K562 (cell line): ENCODE measurements around the gene PRDM16. TPM values are rescaled to one million over a fixed set of nuclear protein-coding genes. Genes with fewer than 3 reads are reported as not detected.

Experiments used
- ATAC-seq: fragments of 200-7000 bp; cut with Tn5 transposase; 3 replicates; pipeline ENCODE4 v1.9.1; 2020; ENCODE audit warnings: moderate library complexity
- BruUV-seq: library from RNA; stranded (reverse); fragments of 400-500 nt; replicated peaks from 2 replicates; lab custom pipeline; 2021; lab: Mats Ljungman, UMichigan
- CTCF ChIA-PET: fragments of 300-600 bp; formaldehyde crosslinking; extraction: SDS; loops from one replicate; lab custom pipeline; 2021; ENCODE audit warnings: low intra/inter-chr PET ratio; lab: Yijun Ruan, JAX
- POLR2A ChIA-PET: fragments of 300-600, 350-650 bp; sonication (Branson Sonifier 250); formaldehyde crosslinking; extraction: SDS; loops from one replicate; lab custom pipeline; 2021; ENCODE audit warnings: antibody characterized with exemption, inconsistent platforms; lab: Yijun Ruan, JAX
- DNase-seq, 4 experiments: peaks; one replicate each; pipeline versions ENCODE4 v3.0.0 to v3.0.0-alpha.2; 2011 to 2018; ENCODE audit warnings: low spot score in 3 of 4, mixed read lengths in 3 of 4; ENCODE audit errors: extremely low read depth in 1 of 4
- FAIRE-seq: peaks from 2 replicates; lab custom pipeline; 2011; peaks lifted over from hg19 to GRCh38; lab: Jason Lieb, UNC
- H2AFZ ChIP-seq: 2 replicates; pipeline ENCODE4 v1.6.0; 2011; ENCODE audit warnings: low read depth, low read length, control low read depth, inconsistent platforms
- H3K27ac ChIP-seq: fragments of 200-600 bp; 3 replicates; pipeline ENCODE4 v1.8.0; 2011; ENCODE audit warnings: low read depth, mild to moderate bottlenecking, control low read depth, inconsistent platforms, low read length, moderate library complexity, mixed read lengths; ENCODE audit errors: extremely low read depth
- H3K27me3 ChIP-seq, 2 experiments: fragments of 300-600 bp in 1 of 2; 2 replicates in 1 of 2; 3 replicates in 1 of 2; pipeline versions ENCODE4 v1.6.0 to v1.8.0; 2011; ENCODE audit warnings: inconsistent platforms in 2 of 2, low read length in 2 of 2, mild to moderate bottlenecking in 1 of 2, mixed read lengths in 1 of 2, moderate library complexity in 1 of 2; ENCODE audit not compliant: control insufficient read depth in 2 of 2, insufficient read depth in 2 of 2
- H3K36me3 ChIP-seq: fragments of 300-600 bp; 3 replicates; pipeline ENCODE4 v1.8.0; 2011; ENCODE audit warnings: mild to moderate bottlenecking, low read length, inconsistent platforms; ENCODE audit not compliant: control insufficient read depth, insufficient read depth
- H3K4me1 ChIP-seq, 2 experiments: fragments of 200-600 bp in 1 of 2; replicated peaks in 1 of 2; 2 replicates in 1 of 2; 3 replicates in 1 of 2; pipeline versions ENCODE4 v1.5.1 to v1.8.0; 2011; ENCODE audit warnings: inconsistent platforms in 2 of 2, low read length in 2 of 2, mild to moderate bottlenecking in 1 of 2, mixed read lengths in 1 of 2, moderate library complexity in 1 of 2; ENCODE audit not compliant: control insufficient read depth in 2 of 2, insufficient read depth in 2 of 2
- H3K4me2 ChIP-seq: 2 replicates; pipeline ENCODE4 v1.6.1; 2011; ENCODE audit warnings: low read length, control low read depth, inconsistent platforms, mixed read lengths; ENCODE audit not compliant: insufficient read depth
- H3K4me3 ChIP-seq: fragments of 200-600 bp; sonication (generic), shearing (Covaris generic); 2 replicates; pipeline ENCODE4 v1.5.1; 2016; ENCODE audit warnings: control low read depth, inconsistent platforms
- H3K79me2 ChIP-seq: fragments of 200-600 bp; 3 replicates; pipeline ENCODE4 v1.8.0; 2011; ENCODE audit warnings: low read length, inconsistent platforms; ENCODE audit not compliant: control insufficient read depth, insufficient read depth
- H3K9ac ChIP-seq, 2 experiments: 2 replicates each; pipeline versions ENCODE4 v1.6.0 to v1.6.1; 2011; ENCODE audit warnings: low read depth in 2 of 2, low read length in 2 of 2, control low read depth in 1 of 2, inconsistent platforms in 1 of 2, mild to moderate bottlenecking in 1 of 2, mixed read lengths in 1 of 2; ENCODE audit not compliant: insufficient read depth in 1 of 2
- H3K9me1 ChIP-seq: one replicate; pipeline ENCODE4 v1.6.0; 2011; ENCODE audit warnings: inconsistent platforms, mild to moderate bottlenecking, low read length, moderate library complexity; ENCODE audit not compliant: control insufficient read depth, insufficient read depth
- H3K9me3 ChIP-seq: replicated peaks from 2 replicates; pipeline ENCODE4 v1.5.1; 2011; ENCODE audit warnings: low read depth, low read length, inconsistent platforms; ENCODE audit not compliant: control insufficient read depth, insufficient read depth
- H4K20me1 ChIP-seq: replicated peaks from 2 replicates; pipeline ENCODE4 v1.6.1; 2011; ENCODE audit warnings: low read length, inconsistent platforms, mixed read lengths; ENCODE audit not compliant: control insufficient read depth, insufficient read depth
- HDAC3 ChIP-seq: fragments of 450-650 bp; IDR thresholded peaks from 2 replicates; pipeline ENCODE4 v1.6.1; 2018; ENCODE audit warnings: borderline replicate concordance, mild to moderate bottlenecking, moderate library complexity; ENCODE audit not compliant: partially characterized antibody
- NBN ChIP-seq: fragments of 450-650 bp; IDR thresholded peaks from 2 replicates; pipeline ENCODE4 v1.6.1; 2016; ENCODE audit warnings: low read depth, mild to moderate bottlenecking
- RBM39 ChIP-seq: fragments of 200-400 bp; formaldehyde crosslinking; optimal IDR thresholded peaks from 2 replicates; pipeline ENCODE3; 2018; ENCODE audit warnings: low read depth, low read length
- ZKSCAN8 ChIP-seq: fragments of 200-800 bp; sonication (Bioruptor generic); IDR thresholded peaks from 2 replicates; pipeline ENCODE4 v1.6.1; 2016; ENCODE audit warnings: missing genetic modification characterization, missing compliant biosample characterization
- WGBS: fragments of 100-300 bp; shearing (Covaris generic); methylation state at CpG from one replicate; pipeline ENCODE4 v1.1.6; 2016; ENCODE audit warnings: low coverage, mixed read lengths; ENCODE audit not compliant: insufficient coverage; ENCODE audit errors: missing lambda C conversion rate; 5-methylcytosine and 5-hydroxymethylcytosine counted together
- in situ Hi-C: fragments of 300-500 bp; cut with MboI; formaldehyde crosslinking; loops from 4 replicates; pipeline ENCODE4 v1.15.0; 2018; ENCODE audit warnings: inconsistent platforms, mixed read lengths
- intact Hi-C: fragments of 100-400 bp; cut with micrococcal nuclease; formaldehyde crosslinking; loops from 2 replicates; pipeline ENCODE4 v1.14.2; 2022
- polyA plus RNA-seq, 8 experiments: library from polyadenylated mRNA; depleted of rRNA in 4 of 8; stranded (reverse) in 5 of 8; unstranded in 3 of 8; fragments of >200 nt; fragmentation: Nextera tagmentation in 2 of 8; fragmentation: Illumina TruSeq in 1 of 8; extraction: Ambion mirVana in 2 of 8; extraction: Trizol in 1 of 8; gene quantifications; 2 replicates each; pipeline versions ENCODE4 v1.2.1 to v1.2.3, GENCODE V29; 2011 to 2014; ENCODE audit warnings: inconsistent platforms in 1 of 8, missing spikeins in 1 of 8
- total RNA-seq, 7 experiments: library from RNA; depleted of rRNA in 6 of 7; stranded (reverse); fragments of >200 nt in 6 of 7; fragmentation: Illumina TruSeq in 2 of 7; extraction: Trizol in 2 of 7; gene quantifications; 2 replicates each; pipeline versions ENCODE4 v1.2.1 to v1.2.3, GENCODE V29; 2011 to 2021; ENCODE audit warnings: low replicate concordance in 1 of 7
- TF ChIP-seq, protein P1 (sequence below): fragments of 450-650 bp; IDR thresholded peaks from 2 replicates; pipeline ENCODE4 v1.6.1; 2016; ENCODE audit warnings: low read depth
- TF ChIP-seq, protein P2 (sequence below), 3 experiments: fragments of 200-800 bp in 1 of 3; fragments of 250-450 bp in 1 of 3; fragments of 450-650 bp in 1 of 3; sonication (Bioruptor Pico) in 1 of 3; sonication (Bioruptor generic) in 1 of 3; formaldehyde crosslinking in 1 of 3; IDR thresholded peaks; 2 replicates each; pipeline versions ENCODE4 v1.6.1 to v1.8.0; 2016 to 2022; ENCODE audit warnings: mild to moderate bottlenecking in 2 of 3, missing genetic modification characterization in 2 of 3, missing compliant biosample characterization in 1 of 3, moderate library complexity in 1 of 3

The PRDM16 gene
- total and polyA plus RNA-seq, 9 of the 15 experiments (the other 6 are each of a cell fraction or from before 2014, with no cell fraction given): 0.10 to 0.27 TPM; not detected in 7

DNA sequence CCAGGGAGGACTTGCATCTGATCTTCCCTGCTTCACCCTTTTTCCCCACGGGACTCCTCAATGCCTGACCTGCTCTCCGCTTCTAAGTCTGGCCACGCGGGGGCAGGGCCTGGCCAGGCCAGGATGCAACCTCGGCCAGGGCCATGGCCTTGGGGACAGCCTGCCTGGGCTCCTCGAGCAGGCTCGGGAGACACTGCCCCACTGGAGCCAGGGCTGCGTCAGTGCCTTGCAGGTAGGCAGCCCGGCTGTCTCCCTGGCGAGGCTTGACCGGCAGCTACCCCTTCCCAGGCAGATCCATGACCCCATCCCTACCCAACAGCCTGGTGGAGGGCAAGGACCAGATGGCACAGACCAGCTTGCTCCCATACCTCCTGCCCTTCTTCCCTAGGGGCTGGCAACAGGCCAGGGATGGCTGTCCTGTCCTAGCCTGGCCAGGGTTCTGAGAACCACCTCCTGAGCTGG, 2.7 kb upstream of the PRDM16 start (continued):
- TF ChIP-seq, protein P1, sequence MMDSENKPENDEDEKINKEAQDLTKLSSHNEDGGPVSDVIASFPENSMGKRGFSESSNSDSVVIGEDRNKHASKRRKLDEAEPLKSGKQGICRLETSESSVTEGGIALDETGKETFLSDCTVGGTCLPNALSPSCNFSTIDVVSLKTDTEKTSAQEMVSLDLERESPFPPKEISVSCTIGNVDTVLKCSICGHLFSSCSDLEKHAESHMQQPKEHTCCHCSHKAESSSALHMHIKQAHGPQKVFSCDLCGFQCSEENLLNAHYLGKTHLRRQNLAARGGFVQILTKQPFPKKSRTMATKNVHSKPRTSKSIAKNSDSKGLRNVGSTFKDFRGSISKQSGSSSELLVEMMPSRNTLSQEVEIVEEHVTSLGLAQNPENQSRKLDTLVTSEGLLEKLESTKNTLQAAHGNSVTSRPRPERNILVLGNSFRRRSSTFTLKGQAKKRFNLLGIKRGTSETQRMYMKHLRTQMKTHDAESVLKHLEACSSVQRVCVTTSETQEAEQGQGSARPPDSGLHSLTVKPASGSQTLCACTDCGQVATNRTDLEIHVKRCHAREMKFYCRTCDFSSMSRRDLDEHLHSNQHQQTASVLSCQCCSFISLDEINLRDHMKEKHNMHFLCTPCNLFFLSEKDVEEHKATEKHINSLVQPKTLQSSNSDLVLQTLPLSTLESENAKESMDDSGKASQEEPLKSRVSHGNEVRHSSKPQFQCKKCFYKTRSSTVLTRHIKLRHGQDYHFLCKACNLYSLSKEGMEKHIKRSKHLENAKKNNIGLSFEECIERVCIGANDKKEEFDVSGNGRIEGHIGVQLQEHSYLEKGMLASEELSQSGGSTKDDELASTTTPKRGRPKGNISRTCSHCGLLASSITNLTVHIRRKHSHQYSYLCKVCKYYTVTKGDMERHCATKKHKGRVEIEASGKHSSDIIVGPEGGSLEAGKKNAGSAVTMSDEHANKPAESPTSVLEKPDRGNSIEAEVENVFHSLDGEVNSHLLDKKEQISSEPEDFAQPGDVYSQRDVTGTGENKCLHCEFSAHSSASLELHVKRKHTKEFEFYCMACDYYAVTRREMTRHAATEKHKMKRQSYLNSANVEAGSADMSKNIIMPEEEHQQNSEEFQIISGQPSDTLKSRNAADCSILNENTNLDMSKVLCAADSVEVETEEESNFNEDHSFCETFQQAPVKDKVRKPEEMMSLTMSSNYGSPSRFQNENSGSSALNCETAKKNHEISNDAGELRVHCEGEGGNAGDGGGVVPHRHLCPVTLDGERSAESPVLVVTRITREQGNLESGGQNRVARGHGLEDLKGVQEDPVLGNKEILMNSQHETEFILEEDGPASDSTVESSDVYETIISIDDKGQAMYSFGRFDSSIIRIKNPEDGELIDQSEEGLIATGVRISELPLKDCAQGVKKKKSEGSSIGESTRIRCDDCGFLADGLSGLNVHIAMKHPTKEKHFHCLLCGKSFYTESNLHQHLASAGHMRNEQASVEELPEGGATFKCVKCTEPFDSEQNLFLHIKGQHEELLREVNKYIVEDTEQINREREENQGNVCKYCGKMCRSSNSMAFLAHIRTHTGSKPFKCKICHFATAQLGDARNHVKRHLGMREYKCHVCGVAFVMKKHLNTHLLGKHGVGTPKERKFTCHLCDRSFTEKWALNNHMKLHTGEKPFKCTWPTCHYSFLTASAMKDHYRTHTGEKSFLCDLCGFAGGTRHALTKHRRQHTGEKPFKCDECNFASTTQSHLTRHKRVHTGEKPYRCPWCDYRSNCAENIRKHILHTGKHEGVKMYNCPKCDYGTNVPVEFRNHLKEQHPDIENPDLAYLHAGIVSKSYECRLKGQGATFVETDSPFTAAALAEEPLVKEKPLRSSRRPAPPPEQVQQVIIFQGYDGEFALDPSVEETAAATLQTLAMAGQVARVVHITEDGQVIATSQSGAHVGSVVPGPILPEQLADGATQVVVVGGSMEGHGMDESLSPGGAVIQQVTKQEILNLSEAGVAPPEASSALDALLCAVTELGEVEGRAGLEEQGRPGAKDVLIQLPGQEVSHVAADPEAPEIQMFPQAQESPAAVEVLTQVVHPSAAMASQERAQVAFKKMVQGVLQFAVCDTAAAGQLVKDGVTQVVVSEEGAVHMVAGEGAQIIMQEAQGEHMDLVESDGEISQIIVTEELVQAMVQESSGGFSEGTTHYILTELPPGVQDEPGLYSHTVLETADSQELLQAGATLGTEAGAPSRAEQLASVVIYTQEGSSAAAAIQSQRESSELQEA: no peak
- TF ChIP-seq, all 486 proteins: peak for 5

DNA sequence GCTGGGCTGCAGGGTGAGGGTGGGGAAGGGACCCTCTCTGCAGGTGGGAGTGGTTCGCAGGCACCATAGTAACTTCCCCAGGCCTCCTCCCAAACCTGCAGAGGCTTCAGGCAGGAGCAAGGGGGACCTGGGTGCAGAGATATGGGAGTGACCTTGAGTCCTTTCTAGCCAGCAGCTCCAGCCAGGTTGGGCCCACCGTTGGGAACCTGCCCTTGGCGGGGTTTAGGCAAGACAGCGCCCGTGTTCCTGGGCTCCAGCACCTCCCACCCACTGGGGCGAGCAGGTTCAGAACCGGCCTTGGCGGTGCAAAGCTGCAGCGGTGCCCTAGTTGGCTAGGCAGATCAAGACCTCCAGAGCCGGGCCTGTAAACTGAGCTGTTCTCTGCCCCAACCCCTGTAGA, 2.2 kb upstream of the PRDM16 start:
- no peak overlapping the region for H2AFZ ChIP-seq
- no peaks in the 10 kb centered on the region for H3K9me1 ChIP-seq
- in situ Hi-C loops: no loop called here
- ChIA-PET CTCF (interaction anchor here (0.6 kb wide), 1 partner anchor 219 kb away, joined by 3 read pairs; no protein-coding TSS in a partner anchor), POLR2A (interaction anchor here (0.6 kb wide), 2 partner anchors 34 to 936 kb away, joined by 3 read pairs; no protein-coding TSS in a partner anchor)
- no TSS peak for BruUV-seq
- no peaks in the 10 kb centered on the region for H3K4me1 ChIP-seq
- no peaks in the 10 kb centered on the region for H3K79me2 ChIP-seq
- peaks cover 0 to 15% of the 10 kb centered on the region in 2 experiments; a peak in 2 of 5 replicates for H3K27me3 ChIP-seq
- 12% methylated on average over 10 of the region's 10 CpGs for WGBS
- intact Hi-C loops: no loop called here
- DNase-seq (no peak), ATAC-seq (no peak), FAIRE-seq (no peak)
- H3K9me3 ChIP-seq: no peaks in the 10 kb centered on the region
- no peak overlapping the region for H3K4me3 ChIP-seq
- H3K27ac ChIP-seq: no peak overlapping the region
- no peaks in the 10 kb centered on the region for H3K36me3 ChIP-seq
- no peaks in the 10 kb centered on the region for H4K20me1 ChIP-seq
- H3K4me2 ChIP-seq: no peak overlapping the region
- no peak overlapping the region for H3K9ac ChIP-seq
- TF ChIP-seq NBN (no peak), RBM39 (no peak), HDAC3 (no peak), ZKSCAN8 (CRISPR knock-in tag) (no peak)
- TF ChIP-seq, protein P2, sequence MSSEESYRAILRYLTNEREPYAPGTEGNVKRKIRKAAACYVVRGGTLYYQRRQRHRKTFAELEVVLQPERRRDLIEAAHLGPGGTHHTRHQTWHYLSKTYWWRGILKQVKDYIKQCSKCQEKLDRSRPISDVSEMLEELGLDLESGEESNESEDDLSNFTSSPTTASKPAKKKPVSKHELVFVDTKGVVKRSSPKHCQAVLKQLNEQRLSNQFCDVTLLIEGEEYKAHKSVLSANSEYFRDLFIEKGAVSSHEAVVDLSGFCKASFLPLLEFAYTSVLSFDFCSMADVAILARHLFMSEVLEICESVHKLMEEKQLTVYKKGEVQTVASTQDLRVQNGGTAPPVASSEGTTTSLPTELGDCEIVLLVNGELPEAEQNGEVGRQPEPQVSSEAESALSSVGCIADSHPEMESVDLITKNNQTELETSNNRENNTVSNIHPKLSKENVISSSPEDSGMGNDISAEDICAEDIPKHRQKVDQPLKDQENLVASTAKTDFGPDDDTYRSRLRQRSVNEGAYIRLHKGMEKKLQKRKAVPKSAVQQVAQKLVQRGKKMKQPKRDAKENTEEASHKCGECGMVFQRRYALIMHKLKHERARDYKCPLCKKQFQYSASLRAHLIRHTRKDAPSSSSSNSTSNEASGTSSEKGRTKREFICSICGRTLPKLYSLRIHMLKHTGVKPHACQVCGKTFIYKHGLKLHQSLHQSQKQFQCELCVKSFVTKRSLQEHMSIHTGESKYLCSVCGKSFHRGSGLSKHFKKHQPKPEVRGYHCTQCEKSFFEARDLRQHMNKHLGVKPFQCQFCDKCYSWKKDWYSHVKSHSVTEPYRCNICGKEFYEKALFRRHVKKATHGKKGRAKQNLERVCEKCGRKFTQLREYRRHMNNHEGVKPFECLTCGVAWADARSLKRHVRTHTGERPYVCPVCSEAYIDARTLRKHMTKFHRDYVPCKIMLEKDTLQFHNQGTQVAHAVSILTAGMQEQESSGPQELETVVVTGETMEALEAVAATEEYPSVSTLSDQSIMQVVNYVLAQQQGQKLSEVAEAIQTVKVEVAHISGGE (CRISPR knock-in tag; IDR thresholded peaks at IDR 0.05): no peak
